IMR-90 (cell line): ENCODE data around the gene AFAP1L1. TPM values are rescaled to one million over a fixed set of nuclear protein-coding genes. Genes with fewer than 3 reads are reported as not detected.

Source experiments
- ATAC-seq: fragments of 200-7000 bp; cut with Tn5 transposase; 2 replicates; pipeline ENCODE4 v1.9.1; 2020; ENCODE audit warnings: low read depth, mild to moderate bottlenecking, moderate library complexity
- BruUV-seq: library from RNA; stranded (reverse); fragments of 400-500 nt; replicated peaks from 2 replicates; lab custom pipeline; 2021; lab: Mats Ljungman, UMichigan
- CTCF ChIA-PET: fragments of 300-600 bp; formaldehyde crosslinking; extraction: SDS; loops from one replicate; lab custom pipeline; 2021; ENCODE audit warnings: antibody characterized with exemption; lab: Yijun Ruan, JAX
- POLR2A ChIA-PET: fragments of 300-600 bp; sonication (Branson Sonifier 250); formaldehyde crosslinking; loops from one replicate; lab custom pipeline; 2022; ENCODE audit warnings: antibody characterized with exemption; ENCODE audit not compliant: unreplicated experiment; lab: Charles Lee
- DNase-seq: peaks from one replicate; pipeline ENCODE4 v3.0.0; 2013
- H2AFZ ChIP-seq: replicated peaks from 2 replicates; pipeline ENCODE3; 2013; ENCODE audit warnings: low read length, mild to moderate bottlenecking; ENCODE audit not compliant: poor library complexity
- H2AK5ac ChIP-seq: 2 replicates; pipeline ENCODE4 v1.6.1; 2013; ENCODE audit warnings: low read depth, low read length, inconsistent platforms
- H2AK9ac ChIP-seq: replicated peaks from 2 replicates; pipeline ENCODE3; 2013; ENCODE audit warnings: mild to moderate bottlenecking, low read depth, low read length, moderate library complexity; ENCODE audit not compliant: poor library complexity
- H2BK120ac ChIP-seq: 2 replicates; pipeline ENCODE4 v1.6.1; 2013; ENCODE audit warnings: low read depth, low read length, inconsistent platforms
- H2BK15ac ChIP-seq: 3 replicates; pipeline ENCODE4 v1.6.1; 2013; ENCODE audit warnings: low read depth, low read length, inconsistent platforms
- H2BK20ac ChIP-seq: 2 replicates; pipeline ENCODE4 v1.6.1; 2013; ENCODE audit warnings: low read depth, mild to moderate bottlenecking, inconsistent platforms, low read length, moderate library complexity
- H2BK5ac ChIP-seq: 2 replicates; pipeline ENCODE4 v1.6.1; 2013; ENCODE audit warnings: mild to moderate bottlenecking, low read depth, low read length, inconsistent platforms; ENCODE audit not compliant: poor library complexity, severe bottlenecking
- H3K14ac ChIP-seq: replicated peaks from 2 replicates; pipeline ENCODE4 v1.6.1; 2013; ENCODE audit warnings: low read depth, low read length, inconsistent platforms
- H3K18ac ChIP-seq: 2 replicates; pipeline ENCODE4 v1.6.1; 2013; ENCODE audit warnings: low read depth, low read length, control low read depth
- H3K23ac ChIP-seq: 2 replicates; pipeline ENCODE4 v1.6.1; 2013; ENCODE audit warnings: low read depth, low read length, inconsistent platforms
- H3K27ac ChIP-seq: 2 replicates; pipeline ENCODE4 v1.5.1; 2013; ENCODE audit warnings: mild to moderate bottlenecking, control low read depth, low read length; ENCODE audit not compliant: insufficient read depth
- H3K27me3 ChIP-seq: 2 replicates; pipeline ENCODE4 v1.6.1; 2013; ENCODE audit warnings: low read length; ENCODE audit not compliant: control insufficient read depth, insufficient read depth
- H3K36me3 ChIP-seq: 2 replicates; pipeline ENCODE4 v1.6.1; 2013; ENCODE audit warnings: low read length, mixed read lengths; ENCODE audit not compliant: control insufficient read depth, insufficient read depth
- H3K4ac ChIP-seq: 2 replicates; pipeline ENCODE4 v1.6.1; 2013; ENCODE audit warnings: low read depth, low read length, inconsistent platforms
- H3K4me1 ChIP-seq: 2 replicates; pipeline ENCODE4 v1.6.1; 2013; ENCODE audit warnings: low read length, mixed read lengths; ENCODE audit not compliant: control insufficient read depth, insufficient read depth
- H3K4me2 ChIP-seq: 2 replicates; pipeline ENCODE4 v1.6.1; 2013; ENCODE audit warnings: low read depth, mild to moderate bottlenecking, control low read depth, low read length, moderate library complexity
- H3K4me3 ChIP-seq: 2 replicates; pipeline ENCODE4 v1.5.1; 2013; ENCODE audit warnings: low read depth, mild to moderate bottlenecking, control low read depth, low read length, moderate library complexity; ENCODE audit not compliant: insufficient read depth
- H3K56ac ChIP-seq: 2 replicates; pipeline ENCODE4 v1.6.1; 2013; ENCODE audit warnings: low read length, inconsistent platforms; ENCODE audit not compliant: insufficient read depth; ENCODE audit errors: extremely low read depth
- H3K79me1 ChIP-seq, 2 experiments: 2 replicates each; pipeline ENCODE4 v1.6.1; 2013; ENCODE audit warnings: low read length in 2 of 2, inconsistent platforms in 1 of 2, low read depth in 1 of 2
- H3K9ac ChIP-seq: 2 replicates; pipeline ENCODE4 v1.6.1; 2013; ENCODE audit warnings: low read depth, low read length, control low read depth
- H3K9me1 ChIP-seq: 2 replicates; pipeline ENCODE4 v1.6.1; 2013; ENCODE audit warnings: low read length, inconsistent platforms; ENCODE audit not compliant: insufficient read depth
- H3K9me3 ChIP-seq: 2 replicates; pipeline ENCODE4 v1.6.1; 2013; ENCODE audit warnings: low read length; ENCODE audit not compliant: control insufficient read depth, insufficient read depth
- H4K20me1 ChIP-seq: 2 replicates; pipeline ENCODE4 v1.6.1; 2013; ENCODE audit warnings: low read length, inconsistent platforms; ENCODE audit not compliant: insufficient read depth
- H4K5ac ChIP-seq: 2 replicates; pipeline ENCODE4 v1.6.1; 2013; ENCODE audit warnings: mild to moderate bottlenecking, low read depth, low read length, control low read depth
- H4K8ac ChIP-seq, 2 experiments: 2 replicates each; pipeline ENCODE4 v1.6.1; 2013; ENCODE audit warnings: low read depth in 2 of 2, low read length in 2 of 2, control low read depth in 1 of 2, inconsistent platforms in 1 of 2
- H4K91ac ChIP-seq: 2 replicates; pipeline ENCODE4 v1.6.1; 2013; ENCODE audit warnings: low read depth, low read length, inconsistent platforms; ENCODE audit not compliant: insufficient read depth
- BHLHE40 ChIP-seq: fragments of 150-350 bp; IDR thresholded peaks from 2 replicates; pipeline ENCODE4 v1.6.1; 2016; ENCODE audit warnings: mild to moderate bottlenecking, low read depth, low read length
- CEBPB ChIP-seq: IDR thresholded peaks from 2 replicates; pipeline ENCODE4 v1.6.1; 2012; ENCODE audit warnings: low read depth, low read length, improper control_type of control experiment
- WGBS, 2 experiments: methylation state at CpG; one replicate each; pipeline versions ENCODE4 v1.1.5 to v1.1.7; 2013; ENCODE audit warnings: missing lambda C conversion rate in 2 of 2; ENCODE audit not compliant: insufficient read length in 1 of 2; ENCODE audit errors: extremely low coverage in 2 of 2; 5-methylcytosine and 5-hydroxymethylcytosine counted together
- dilution Hi-C: fragments of 300-500 bp; cut with HindIII; formaldehyde crosslinking; loops from one replicate; pipeline ENCODE4 v1.14.3; 2018; ENCODE audit warnings: low sequenced_read_pairs; ENCODE audit not compliant: unreplicated experiment
- in situ Hi-C: fragments of 300-500 bp; cut with MboI; formaldehyde crosslinking; loops from 3 replicates; pipeline ENCODE4 v1.14.3; 2019; ENCODE audit warnings: low sequenced_read_pairs, inconsistent platforms, mixed read lengths
- intact Hi-C: fragments of 100-400 bp; cut with micrococcal nuclease; formaldehyde crosslinking; loops from 2 replicates; pipeline ENCODE4 v1.10.0; 2022
- polyA plus RNA-seq, 3 experiments: library from polyadenylated mRNA; depleted of rRNA; stranded (reverse); fragments of >200 nt; gene quantifications; 2 replicates each; pipeline ENCODE4 v1.2.3, GENCODE V29; 2012; ENCODE audit warnings: low replicate concordance in 1 of 3
- total RNA-seq: library from RNA; depleted of rRNA; stranded (reverse); fragments of >200 nt; gene quantifications from 2 replicates; pipeline ENCODE4 v1.2.3, GENCODE V29; 2012

AFAP1L1 gene
- total and polyA plus RNA-seq, 2 of the 4 experiments (the other 2 are of a cell fraction), result 3.3 to 5.7 TPM

GRCh38 chr5:149303210-149303609 is 31.6 kb downstream of the AFAP1L1 start:
- Histone ChIP-seq H4K8ac (no peak overlapping the region), H3K4me2 (no peak overlapping the region), H3K14ac (no peak overlapping the region), H2BK20ac (no peak overlapping the region), H3K23ac (no peak overlapping the region), H3K4me1 (peaks cover 4% of the 10 kb centered on the region), H4K20me1 (no peaks in the 10 kb centered on the region), H2BK15ac (no peak overlapping the region), H3K27me3 (no peaks in the 10 kb centered on the region), H3K4me3 (no peak overlapping the region), H3K9ac (no peak overlapping the region), H4K91ac (no peak overlapping the region), H2AFZ (no peak overlapping the region), H3K79me1 (no peaks in the 10 kb centered on the region), H3K9me3 (no peaks in the 10 kb centered on the region), H2AK5ac (no peak overlapping the region), H3K27ac (no peak overlapping the region), H3K36me3 (no peaks in the 10 kb centered on the region), H2BK5ac (no peak overlapping the region), H2AK9ac (no peak overlapping the region), H4K5ac (no peak overlapping the region), H3K4ac (no peak overlapping the region), H2BK120ac (no peak overlapping the region), H3K56ac (no peak overlapping the region), H3K18ac (no peak overlapping the region), H3K9me1 (peaks cover 14% of the 10 kb centered on the region)
- CTCF ChIA-PET, result no interaction called here
- in situ Hi-C loops, result no loop called here
- no CpG with 5 or more reads among the region's 4 CpGs for WGBS, 2 experiments
- TF ChIP-seq BHLHE40 (no peak), CEBPB (peak; percentile 92)
- dilution Hi-C loops, result no loop called here
- ATAC-seq (peak; percentile 79), DNase-seq (peak; percentile 87)
- BruUV-seq, result no TSS peak
- POLR2A ChIA-PET, result no interaction called here
- intact Hi-C loops, result no loop called here
